A204.1 (cell line): Measurements from ENCODE around the gene ZNF799.
"Not testable (repeated sequence)": the region's sequence is repeated elsewhere in the genome, so short reads cannot be mapped to it uniquely, and the experiment has no call there.

Experiments used
- FAIRE-seq: peaks from 2 replicates; lab custom pipeline; 2012; peaks lifted over from hg19 to GRCh38; lab: Jason Lieb, UNC

Gene ZNF799

GRCh38 chr19:12400633-12401502 lies at the start of gene ZNF799:
Gene ZNF799, minus strand, starts transcription at chr19:12401271. Its CDS starts 201 bp downstream, at chr19:12401070.
- peak; percentile 92 for FAIRE-seq

GRCh38 chr19:12450844-12451243 lies 49.8 kb upstream of the ZNF799 start:
- no peak for FAIRE-seq

DNA sequence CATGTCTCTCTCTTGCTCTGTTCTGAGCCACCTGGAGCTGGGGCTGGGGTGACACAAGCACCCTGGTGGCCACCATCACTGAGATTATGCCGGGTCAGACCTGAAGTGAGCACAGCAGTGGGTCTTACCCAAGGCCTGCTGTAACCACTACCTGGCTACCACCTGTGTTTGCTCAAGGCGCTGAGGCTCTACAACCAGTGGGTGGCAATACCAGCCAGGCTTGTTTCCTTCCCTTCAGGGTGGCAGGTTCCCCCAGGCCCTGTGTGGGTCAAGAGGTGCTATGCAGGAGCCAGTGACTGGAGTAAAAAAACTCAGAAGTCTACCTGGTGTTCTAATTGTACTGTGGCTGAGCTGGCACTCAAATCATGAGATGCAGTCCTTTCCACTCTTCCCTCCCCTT lies 47.7 kb upstream of the ZNF799 start:
- FAIRE-seq, result no peak

DNA sequence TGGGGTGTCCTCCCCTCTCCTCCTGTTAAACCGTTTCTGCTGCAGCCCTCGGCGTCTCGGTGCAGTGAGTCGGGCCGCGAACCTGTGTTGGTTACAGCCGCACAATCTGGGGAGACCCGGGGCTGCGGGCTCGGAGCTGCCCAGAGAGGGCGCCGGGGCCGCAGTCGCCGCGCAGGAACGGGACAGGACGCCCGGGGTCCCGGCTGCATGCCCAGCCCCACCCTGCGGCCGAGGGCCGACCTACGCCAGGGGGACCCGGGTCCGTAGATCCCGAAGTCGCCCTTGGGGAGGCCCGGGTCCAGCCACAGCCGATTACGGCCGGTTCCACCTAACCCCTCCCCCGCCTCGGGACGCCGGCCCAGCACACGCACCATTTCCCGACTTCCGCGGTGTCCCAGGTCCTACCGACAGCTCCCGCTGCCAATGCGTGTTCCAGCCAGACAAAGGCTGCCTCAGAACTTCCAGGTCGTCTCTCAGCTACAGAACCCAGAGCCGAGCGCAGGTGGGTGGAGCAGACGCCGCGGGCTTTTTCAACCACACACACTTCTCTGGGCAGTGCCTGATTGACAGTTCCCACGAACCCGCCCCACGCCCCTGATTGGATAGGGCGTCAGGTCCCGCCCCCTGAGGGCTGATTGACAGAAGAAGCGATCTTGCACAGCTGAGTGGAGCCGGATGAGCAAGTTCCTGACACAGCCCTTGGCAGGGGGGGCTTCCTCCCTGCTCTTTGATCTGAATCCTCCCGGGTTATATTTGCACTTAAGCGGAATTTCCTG lies 39.7 kb upstream of the ZNF799 start, which contains the start of gene ZNF443:
Gene ZNF443, minus strand, starts transcription at position 481 of the 776 bp plus-strand sequence. Its CDS starts 107 bp downstream, at position 374.
- peak; percentile 95 for FAIRE-seq

DNA sequence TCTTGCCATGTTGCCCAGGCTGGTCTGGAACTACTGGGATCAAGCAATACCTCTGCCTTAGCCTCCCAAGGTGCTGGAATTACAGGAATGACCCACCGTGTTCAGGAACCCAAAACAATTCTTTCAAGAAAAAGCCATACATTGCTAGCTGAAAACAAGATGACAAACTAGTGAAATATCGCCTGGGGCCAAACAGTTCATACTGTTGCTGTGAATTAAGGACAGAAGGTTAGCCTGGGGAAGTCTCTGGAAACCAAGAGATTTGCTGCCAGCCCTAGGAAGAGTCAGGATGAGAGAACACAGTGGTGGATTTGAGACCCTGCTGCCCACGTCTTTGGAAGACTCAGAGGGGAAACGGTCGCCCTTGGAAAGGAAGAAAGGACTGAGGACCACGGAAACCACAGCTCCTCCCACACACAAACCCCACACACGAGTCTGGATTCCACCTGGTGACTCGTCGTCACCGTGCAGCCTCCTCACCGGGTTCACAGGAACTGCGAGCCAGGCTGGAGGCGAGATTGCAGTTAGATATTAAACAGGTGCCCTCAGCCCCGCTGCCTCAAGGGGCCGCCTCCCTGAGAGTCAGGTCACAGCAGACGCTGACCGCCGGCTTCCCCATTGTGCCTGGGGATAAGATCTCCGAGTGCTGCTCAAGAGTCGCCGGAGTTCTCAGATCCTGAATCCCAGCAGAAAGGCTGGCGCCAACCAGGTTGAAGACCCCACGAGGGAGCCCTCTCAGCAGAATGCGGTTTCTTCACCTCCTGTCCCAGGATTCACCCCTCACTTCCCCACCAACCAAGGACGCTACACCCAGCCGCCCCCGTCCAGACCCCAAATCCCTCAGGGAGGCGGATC lies 38.8 kb upstream of the ZNF799 start:
- not testable (repeated sequence) for FAIRE-seq

DNA sequence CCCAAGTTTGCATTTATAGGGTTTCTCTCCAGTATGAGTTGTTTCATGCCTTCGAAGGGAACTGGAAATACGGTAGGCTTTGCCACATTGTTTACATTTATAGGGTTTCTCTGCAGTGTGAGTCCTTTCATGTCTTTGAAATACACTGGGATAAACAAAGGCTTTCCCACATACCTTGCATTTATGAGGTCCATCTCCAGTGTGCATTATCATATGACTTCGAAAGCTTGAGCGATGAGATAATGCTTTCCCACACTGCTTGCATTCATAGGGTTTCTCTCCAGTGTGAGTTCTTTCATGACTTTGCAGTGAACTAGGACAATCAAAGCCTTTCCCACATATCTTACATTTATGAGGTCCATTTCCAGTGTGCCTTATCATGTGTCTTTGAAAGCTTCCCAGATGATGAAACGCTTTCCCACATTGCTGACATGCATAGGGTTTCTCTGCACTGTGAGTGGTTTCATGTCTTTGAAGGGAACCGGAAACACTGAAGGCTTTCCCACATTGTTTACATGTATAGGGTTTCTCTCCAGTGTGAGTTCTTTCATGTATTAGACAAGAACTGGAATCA lies 29.7 kb upstream of the ZNF799 start:
- not testable (repeated sequence) for FAIRE-seq

- FAIRE-seq, result no peak
These were observed 24.8 kb upstream of the ZNF799 start for GRCh38 chr19:12425888-12426274.

DNA sequence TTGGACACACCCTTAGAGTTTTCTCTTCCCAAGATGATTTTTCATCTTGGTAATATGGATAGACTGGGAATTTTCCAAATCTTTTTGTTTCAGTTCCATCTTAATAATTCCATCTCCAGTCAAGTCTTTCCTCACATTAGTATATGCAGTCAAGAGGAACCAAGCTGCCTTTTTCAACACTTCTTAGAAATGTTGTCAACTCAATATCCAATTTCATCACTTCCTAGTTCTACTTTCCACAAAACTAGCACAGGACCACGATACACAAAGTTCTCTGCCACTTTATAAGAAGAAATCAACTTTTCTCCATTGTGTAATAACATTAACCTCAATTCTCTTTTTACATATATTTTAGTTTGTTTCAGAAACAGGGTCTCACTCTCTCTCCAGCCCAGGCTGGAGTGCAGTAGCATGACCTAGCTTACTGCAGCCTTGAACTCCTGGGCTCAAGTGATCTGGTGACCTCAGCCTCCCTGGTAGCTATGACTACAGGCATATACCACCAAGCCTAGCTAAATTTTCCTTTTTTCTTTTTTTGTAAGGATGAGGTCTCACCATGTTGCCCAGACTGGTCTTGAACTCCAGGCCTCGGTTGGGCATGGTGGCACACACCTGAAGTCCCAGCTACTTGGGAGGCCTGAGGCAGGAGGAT lies 24.3 kb upstream of the ZNF799 start:
- no peak for FAIRE-seq

GRCh38 chr19:12417273-12417672 lies 16.2 kb upstream of the ZNF799 start:
- FAIRE-seq, result not testable (repeated sequence)

DNA sequence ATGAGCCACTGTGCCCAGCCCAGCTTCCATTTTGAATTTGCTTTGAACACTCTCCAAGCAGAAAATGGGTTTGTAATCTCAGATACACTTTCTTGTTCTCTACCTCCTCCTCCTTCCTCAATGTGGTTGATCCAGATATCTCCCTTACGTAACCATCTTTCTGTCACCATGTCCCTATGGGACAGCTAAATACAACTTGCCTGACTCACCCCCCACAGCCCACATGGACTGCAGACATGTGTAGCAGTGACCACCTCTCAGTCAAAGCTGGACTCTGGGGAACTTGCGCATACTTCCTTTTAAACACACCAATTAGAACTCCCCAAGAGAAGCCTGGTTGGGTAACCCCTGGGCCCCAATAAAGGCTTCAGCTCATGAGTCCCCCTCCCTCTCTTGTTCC lies 10.8 kb upstream of the ZNF799 start:
- no peak for FAIRE-seq

GRCh38 chr19:12399901-12400632 lies 1.0 kb downstream of the ZNF799 start:
- not testable (repeated sequence) for FAIRE-seq

DNA sequence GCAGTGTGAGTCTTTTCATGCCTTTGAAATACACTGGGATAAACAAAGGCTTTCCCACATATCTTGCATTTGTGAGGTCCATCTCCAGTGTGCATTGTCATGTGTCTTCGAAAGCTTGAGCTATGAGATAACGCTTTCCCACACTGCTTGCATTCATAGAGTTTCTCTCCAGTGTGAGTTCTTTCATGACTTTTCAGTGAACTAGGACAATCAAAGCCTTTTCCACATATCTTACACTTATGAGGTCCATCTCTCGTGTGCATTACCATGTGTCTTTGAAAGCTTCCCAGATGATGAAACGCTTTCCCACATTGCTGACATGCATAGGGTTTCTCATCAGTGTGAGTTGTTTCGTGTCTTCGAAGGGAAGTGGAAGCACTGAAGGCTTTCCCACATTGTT lies 9.9 kb downstream of the ZNF799 start:
- FAIRE-seq, result not testable (repeated sequence)

- FAIRE-seq, result not testable (repeated sequence)
These were observed 14.7 kb downstream of the ZNF799 start for GRCh38 chr19:12386365-12386764.

DNA sequence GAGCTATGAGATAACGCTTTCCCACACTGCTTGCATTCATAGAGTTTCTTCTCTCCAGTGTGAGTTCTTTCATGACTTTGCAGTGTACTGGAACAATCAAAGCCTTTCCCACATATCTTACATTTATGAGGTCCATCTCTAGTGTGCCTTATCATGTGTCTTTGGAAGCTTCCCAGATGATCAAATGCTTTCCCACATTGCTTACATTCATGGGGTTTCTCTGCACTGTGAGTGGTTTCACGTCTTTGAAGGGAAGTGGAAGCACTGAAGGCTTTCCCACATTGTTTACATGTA lies 20.7 kb downstream of the ZNF799 start:
- FAIRE-seq, result no peak

- FAIRE-seq, result no peak
These were observed 21.2 kb downstream of the ZNF799 start for GRCh38 chr19:12379732-12380443.

GRCh38 chr19:12374026-12374425 lies 27.0 kb downstream of the ZNF799 start:
- peak; percentile 30 for FAIRE-seq

DNA sequence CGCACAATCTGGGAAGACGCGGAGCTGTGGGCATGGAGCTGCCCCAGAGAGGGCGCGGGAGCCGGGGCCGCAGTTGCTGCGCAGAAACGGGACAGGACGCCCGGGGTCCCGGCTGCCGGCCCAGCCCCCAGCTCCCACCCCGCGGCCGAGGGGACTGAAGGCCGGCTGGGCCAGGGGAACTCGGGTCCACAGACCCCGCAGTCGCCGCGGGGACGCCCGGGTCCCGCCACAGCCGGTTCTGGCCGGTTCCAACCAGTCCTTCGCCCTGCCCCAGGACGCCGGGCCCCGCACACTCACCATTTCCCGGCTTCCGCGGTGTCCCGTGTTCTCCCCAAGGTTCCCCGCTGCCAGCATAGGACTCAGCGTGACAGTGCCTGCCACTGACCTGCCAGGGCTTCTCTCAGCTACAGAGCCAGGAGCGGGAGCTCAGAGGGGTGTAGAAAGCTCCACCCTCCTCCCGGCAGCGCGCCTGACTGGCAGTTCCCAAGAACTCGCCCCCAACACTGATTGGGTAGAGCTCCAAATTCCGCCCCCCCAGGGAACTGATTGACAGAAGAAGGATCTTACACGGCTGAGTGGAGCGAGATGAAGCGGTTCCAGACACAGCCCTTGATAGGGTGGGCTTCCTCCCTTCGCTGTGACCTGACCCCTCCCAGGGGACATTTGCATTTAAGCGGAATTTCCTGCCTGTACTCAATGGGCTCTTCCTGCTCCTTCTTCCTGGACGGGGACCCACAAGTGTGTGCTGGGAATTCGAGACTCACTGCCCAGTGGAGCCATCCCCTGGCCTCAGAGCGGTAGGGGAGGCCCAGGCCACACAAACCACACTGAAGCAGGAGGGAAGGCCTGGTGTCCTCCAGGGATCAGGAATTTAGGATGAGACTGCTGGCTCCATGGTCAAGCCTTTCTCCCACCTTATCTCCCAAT lies 35.6 kb downstream of the ZNF799 start, which contains the start of gene ZNF442:
Gene ZNF442, minus strand, starts transcription at position 448 of the 927 bp plus-strand sequence. CDS start 2,052 bp downstream, outside the sequence.
- FAIRE-seq, result peak; percentile 98

DNA sequence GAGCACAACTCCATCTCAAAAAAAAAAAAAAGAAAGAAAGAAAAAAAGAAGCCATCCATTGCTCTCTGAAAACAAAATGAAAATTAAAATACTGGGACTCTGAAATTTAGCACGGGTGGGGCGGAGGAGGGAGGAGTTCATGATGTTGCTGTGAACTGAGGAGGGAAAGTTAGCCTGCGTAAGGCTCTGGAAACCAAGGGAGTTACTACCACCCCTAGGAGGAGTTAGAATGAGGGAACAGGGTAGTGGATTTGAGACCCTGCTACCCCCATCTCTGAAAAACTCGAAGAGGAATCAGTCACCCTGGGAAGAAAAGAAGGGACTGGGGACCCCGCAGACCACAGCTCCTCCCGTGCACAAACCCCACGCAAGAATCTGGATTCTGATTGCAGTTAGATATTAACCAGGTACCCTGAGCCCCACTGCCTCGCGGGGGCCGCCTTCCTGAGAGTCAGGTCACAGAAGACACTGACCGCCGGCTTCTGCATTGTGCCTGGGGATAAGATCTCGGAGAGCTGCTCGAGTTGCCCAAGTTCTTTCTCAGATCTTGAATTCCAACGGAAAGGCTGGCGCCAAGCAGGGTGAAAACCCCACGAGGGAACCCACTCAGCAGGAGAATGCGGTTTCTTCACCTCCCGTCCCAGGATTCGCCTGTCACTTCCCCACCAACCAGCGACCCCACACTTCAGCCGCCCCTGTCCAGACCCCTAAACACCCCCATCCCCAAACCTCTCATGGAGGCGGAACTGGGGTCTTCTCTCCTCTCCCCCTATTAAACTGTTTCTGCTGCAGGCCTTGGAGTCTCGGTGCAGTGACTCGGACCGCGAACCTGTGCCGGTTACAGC lies 36.5 kb downstream of the ZNF799 start:
- FAIRE-seq, result no peak
